BJ (cell line): ENCODE results near the gene DIP2C. TPM values are rescaled to one million over a fixed set of nuclear protein-coding genes. Genes with fewer than 3 reads are reported as not detected.

Source experiments
- CTCF ChIA-PET: fragments of 350-600 bp; formaldehyde crosslinking; extraction: SDS; loops from one replicate; lab custom pipeline; 2021; ENCODE audit warnings: antibody characterized with exemption, inconsistent platforms; lab: Yijun Ruan, JAX
- POLR2A ChIA-PET: fragments of 300-600 bp; sonication (Branson Sonifier 250); formaldehyde crosslinking; extraction: SDS; loops from one replicate; lab custom pipeline; 2021; ENCODE audit warnings: antibody characterized with exemption; lab: Charles Lee
- DNase-seq: peaks from one replicate; pipeline ENCODE4 v3.0.0-alpha.2; 2011; ENCODE audit warnings: low read depth
- H3K27me3 ChIP-seq: 2 replicates; pipeline ENCODE4 v1.6.0; 2011; ENCODE audit warnings: low read length; ENCODE audit not compliant: control insufficient read depth, insufficient read depth
- H3K36me3 ChIP-seq: 2 replicates; pipeline ENCODE4 v1.5.1; 2011; ENCODE audit warnings: low read length; ENCODE audit not compliant: control insufficient read depth, insufficient read depth
- H3K4me3 ChIP-seq: 2 replicates; pipeline ENCODE4 v1.5.1; 2011; ENCODE audit warnings: low read depth, mild to moderate bottlenecking, control low read depth, low read length
- polyA plus RNA-seq: library from polyadenylated mRNA; depleted of rRNA; stranded (reverse); fragments of >200 nt; gene quantifications from 2 replicates; pipeline ENCODE4 v1.2.3, GENCODE V29; 2011
- TF ChIP-seq, protein P1 (sequence below): IDR thresholded peaks from 2 replicates; pipeline ENCODE4 v1.5.1; 2011; ENCODE audit warnings: low read depth, mild to moderate bottlenecking, control low read depth, inconsistent platforms, low read length, moderate library complexity; ENCODE audit not compliant: insufficient read depth

Gene DIP2C
- polyA plus RNA-seq, 1 experiment: 9.3 TPM

DNA sequence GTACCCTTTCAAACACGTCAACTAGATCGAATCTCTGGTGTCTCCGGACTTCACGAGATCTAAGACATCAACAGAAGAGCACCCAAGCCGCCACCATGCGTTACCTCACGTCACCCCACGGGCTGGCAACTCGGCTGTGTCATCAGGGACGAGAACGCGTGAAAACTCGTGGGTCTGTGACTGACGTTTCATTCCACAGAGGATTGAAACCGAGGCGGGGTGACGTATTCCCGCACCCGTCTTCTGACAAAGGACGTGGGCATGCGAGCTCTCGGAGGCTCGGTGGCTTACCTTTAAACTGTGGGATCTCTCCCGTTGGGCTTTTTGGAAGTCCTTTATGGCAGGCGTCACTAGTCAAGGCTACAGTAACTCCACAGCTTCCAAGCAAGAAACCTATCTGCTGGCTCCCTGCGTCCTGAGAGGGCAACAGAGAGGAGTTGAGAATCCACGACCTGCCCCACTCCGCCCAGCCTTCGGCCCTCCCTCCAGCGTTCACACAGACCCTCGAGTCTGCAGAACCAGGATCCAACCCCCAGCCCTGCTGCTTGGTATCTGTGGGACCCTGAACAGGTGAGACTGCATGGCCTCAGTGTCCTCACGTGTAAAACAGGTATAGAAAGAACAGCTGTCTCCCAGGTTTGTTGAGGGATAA is 298.9 kb downstream of the DIP2C start:
- Histone ChIP-seq H3K36me3 (peaks cover 20% of the 10 kb centered on the region), H3K4me3 (no peak overlapping the region), H3K27me3 (no peaks in the 10 kb centered on the region)
- no peak for DNase-seq
- POLR2A ChIA-PET: no interaction called here
- CTCF ChIA-PET: no interaction called here
- TF ChIP-seq, protein P1, sequence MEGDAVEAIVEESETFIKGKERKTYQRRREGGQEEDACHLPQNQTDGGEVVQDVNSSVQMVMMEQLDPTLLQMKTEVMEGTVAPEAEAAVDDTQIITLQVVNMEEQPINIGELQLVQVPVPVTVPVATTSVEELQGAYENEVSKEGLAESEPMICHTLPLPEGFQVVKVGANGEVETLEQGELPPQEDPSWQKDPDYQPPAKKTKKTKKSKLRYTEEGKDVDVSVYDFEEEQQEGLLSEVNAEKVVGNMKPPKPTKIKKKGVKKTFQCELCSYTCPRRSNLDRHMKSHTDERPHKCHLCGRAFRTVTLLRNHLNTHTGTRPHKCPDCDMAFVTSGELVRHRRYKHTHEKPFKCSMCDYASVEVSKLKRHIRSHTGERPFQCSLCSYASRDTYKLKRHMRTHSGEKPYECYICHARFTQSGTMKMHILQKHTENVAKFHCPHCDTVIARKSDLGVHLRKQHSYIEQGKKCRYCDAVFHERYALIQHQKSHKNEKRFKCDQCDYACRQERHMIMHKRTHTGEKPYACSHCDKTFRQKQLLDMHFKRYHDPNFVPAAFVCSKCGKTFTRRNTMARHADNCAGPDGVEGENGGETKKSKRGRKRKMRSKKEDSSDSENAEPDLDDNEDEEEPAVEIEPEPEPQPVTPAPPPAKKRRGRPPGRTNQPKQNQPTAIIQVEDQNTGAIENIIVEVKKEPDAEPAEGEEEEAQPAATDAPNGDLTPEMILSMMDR: no peak

DNA sequence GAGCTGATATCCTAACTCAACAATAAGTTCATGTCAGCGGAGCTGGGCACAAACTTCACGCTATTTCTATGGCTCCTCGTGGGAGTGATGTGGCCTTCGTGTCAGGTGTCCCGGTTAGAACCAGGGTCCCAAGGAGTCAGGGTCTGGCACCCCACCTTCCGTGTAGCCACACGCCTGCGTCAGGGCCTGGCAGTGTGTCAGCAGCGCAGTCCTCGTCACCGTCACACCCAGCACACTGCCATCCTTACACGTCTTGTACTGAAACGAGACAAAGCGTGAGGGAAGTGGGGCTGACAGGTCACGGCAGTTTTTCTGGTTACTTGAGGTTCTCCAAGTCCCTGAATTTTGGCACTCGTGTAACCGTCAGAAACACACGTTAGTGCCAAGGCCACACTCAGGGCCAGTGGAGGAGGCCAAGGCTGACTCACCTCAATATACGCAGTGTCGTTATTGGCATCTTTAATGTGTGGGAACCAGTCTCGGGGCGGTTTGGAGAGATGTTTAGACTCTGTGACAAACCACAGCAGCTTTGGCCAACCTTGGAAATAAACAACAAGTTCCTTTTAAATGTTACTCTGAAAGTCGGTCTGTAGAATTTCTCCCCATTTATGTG is 299.5 kb downstream of the DIP2C start:
- TF ChIP-seq, protein P1: no peak
- POLR2A ChIA-PET: no interaction called here
- Histone ChIP-seq H3K36me3 (peaks cover 20% of the 10 kb centered on the region), H3K4me3 (no peak overlapping the region), H3K27me3 (no peaks in the 10 kb centered on the region)
- CTCF ChIA-PET: no interaction called here
- no peak for DNase-seq

DNA sequence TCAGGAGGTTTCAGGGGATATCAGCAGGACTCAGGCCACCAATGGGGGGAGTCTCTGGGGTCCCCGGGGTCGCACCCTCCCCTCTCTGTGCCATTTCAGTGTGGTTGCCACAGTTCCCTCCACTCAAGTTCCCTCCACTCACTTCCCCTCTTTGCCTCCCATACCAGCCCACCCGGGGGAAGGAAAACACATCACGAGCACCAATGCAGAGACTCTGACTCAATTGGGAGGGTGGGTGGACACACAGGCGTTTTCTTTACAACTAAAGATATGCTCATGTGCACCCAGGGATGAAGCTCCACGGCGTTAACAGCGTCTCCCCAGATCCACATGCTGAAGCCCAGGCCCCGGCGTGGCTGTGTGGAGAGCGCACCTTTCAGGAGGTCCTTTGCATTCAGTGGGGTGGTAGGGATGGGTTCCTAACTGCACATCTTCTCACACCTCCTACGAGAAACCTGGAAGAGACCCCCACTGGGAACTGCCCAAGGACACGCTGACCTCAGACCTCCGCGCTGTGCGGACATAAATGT is 300.1 kb downstream of the DIP2C start:
- no peak for DNase-seq
- H3K27me3 ChIP-seq: no peaks in the 10 kb centered on the region
- CTCF ChIA-PET: no interaction called here
- TF ChIP-seq, protein P1: no peak
- POLR2A ChIA-PET: no interaction called here
- peaks cover 24% of the 10 kb centered on the region for H3K36me3 ChIP-seq
- no peak overlapping the region for H3K4me3 ChIP-seq

DNA sequence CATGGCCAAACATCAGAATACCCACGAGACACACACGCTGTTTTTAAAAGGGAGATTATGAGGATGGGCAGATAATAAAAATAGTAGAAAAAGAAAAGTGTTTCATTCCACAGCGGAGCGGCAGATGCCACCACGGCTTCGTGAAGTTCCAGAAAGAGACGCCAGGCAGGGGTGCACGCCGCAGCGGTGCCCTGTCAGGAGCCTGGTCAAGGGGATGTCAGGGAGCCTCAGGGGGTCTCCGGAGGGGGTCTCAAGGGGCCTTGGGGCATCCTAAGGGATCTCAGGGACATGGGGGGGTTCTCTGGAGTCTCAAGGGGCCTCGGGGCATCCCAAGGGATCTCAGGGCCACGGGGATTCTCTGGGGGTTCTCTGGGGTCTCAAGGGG is 300.8 kb downstream of the DIP2C start:
- TF ChIP-seq, protein P1: no peak
- Histone ChIP-seq H3K4me3 (no peak overlapping the region), H3K36me3 (peaks cover 24% of the 10 kb centered on the region), H3K27me3 (no peaks in the 10 kb centered on the region)
- POLR2A ChIA-PET: no interaction called here
- CTCF ChIA-PET: no interaction called here
- no peak for DNase-seq

DNA sequence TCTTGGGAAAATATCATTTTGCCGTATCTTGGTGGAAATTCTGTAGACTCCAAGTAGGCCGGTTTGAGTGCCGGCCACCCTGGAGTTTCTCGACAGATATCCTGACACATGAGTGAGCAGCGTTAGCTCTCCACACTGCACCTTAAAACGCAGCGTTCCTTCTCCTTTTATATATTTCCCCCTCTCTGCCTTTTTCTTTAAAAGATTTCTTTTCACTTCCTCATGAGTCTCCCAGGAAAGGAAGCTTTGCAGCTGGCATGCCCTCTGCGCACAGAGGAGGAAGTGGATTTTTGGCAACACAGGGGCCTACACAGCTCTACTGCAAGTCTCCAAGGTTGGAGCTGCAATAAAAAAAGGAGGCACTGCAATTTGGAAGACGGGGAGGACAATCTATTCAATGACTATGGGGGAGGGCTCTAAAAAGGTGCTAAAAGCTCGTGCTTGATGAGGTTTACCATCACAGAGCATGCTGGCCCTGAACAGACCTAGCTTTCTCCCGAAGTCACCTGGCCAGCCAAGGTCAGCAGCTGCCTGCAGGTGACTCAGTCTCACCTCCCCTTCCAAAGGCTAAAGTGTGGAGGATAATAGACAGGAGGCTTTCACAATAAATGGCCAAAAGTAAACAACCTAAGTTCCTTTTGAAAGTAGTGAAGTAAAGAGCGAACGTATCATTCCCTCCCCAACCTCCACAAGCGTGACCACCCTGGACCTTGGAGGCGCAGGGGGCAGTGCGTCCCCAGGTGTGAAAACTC is 301.4 kb downstream of the DIP2C start:
- no peak overlapping the region for H3K4me3 ChIP-seq
- CTCF ChIA-PET: no interaction called here
- POLR2A ChIA-PET: no interaction called here
- peaks cover 24% of the 10 kb centered on the region for H3K36me3 ChIP-seq
- TF ChIP-seq, protein P1: no peak
- no peak for DNase-seq
- H3K27me3 ChIP-seq: no peaks in the 10 kb centered on the region
